NT2/D1 (cell line): Measurements from ENCODE around the gene HIF1AN.

Source experiments
- SUZ12 ChIP-seq: IDR thresholded peaks from 2 replicates; pipeline ENCODE4 v1.6.1; 2011; ENCODE audit not compliant: insufficient read length, insufficient read depth; ENCODE audit errors: extremely low read depth
- YY1 ChIP-seq: IDR thresholded peaks from 2 replicates; pipeline ENCODE4 v1.6.1; 2011; ENCODE audit not compliant: insufficient read length, insufficient read depth
- ZNF274 ChIP-seq: IDR thresholded peaks from 2 replicates; pipeline ENCODE4 v1.6.1; 2011; ENCODE audit warnings: mild to moderate bottlenecking, low read depth, low read length

- no peak for TF ChIP-seq SUZ12
- no peak for TF ChIP-seq YY1
- TF ChIP-seq ZNF274 = no peak
Measured at GRCh38 chr10:100551196-100551595, 15.5 kb downstream of the HIF1AN start.
